HepG2 (cell line): ENCODE measurements around the gene NUDT3. TPM values are rescaled to one million over a fixed set of nuclear protein-coding genes. Genes with fewer than 3 reads are reported as not detected.

Experiments
- CENPT ChIP-seq: sonication (generic); formaldehyde crosslinking; IDR thresholded peaks from 2 replicates; pipeline ENCODE4 v1.8.0; 2022; ENCODE audit warnings: low read depth, mild to moderate bottlenecking, moderate library complexity, missing genetic modification reagents
- ELF3 ChIP-seq: IDR thresholded peaks from 2 replicates; pipeline ENCODE4 v1.6.1; 2016; ENCODE audit warnings: missing genetic modification reagents, missing compliant biosample characterization
- FOSL2 ChIP-seq: sonication (generic); formaldehyde crosslinking; IDR thresholded peaks from 2 replicates; pipeline ENCODE4 v1.4.0; 2020; ENCODE audit warnings: missing genetic modification reagents
- GATAD1 ChIP-seq: IDR thresholded peaks from 2 replicates; pipeline ENCODE4 v1.6.1; 2016; ENCODE audit warnings: missing genetic modification reagents, missing compliant biosample characterization
- HNF4A ChIP-seq: sonication (generic); formaldehyde crosslinking; IDR thresholded peaks from 2 replicates; pipeline ENCODE4 v1.4.0; 2020; ENCODE audit warnings: missing genetic modification reagents
- JUN ChIP-seq: sonication (generic); formaldehyde crosslinking; IDR thresholded peaks from 2 replicates; pipeline ENCODE4 v1.4.0; 2020; ENCODE audit warnings: mild to moderate bottlenecking, missing genetic modification reagents
- MED1 ChIP-seq: sonication (generic); formaldehyde crosslinking; IDR thresholded peaks from 2 replicates; pipeline ENCODE4 v1.4.0; 2020; ENCODE audit warnings: missing genetic modification reagents
- NAIF1 ChIP-seq: sonication (generic); formaldehyde crosslinking; IDR thresholded peaks from 2 replicates; pipeline ENCODE4 v1.5.0; 2020; ENCODE audit warnings: mild to moderate bottlenecking, missing genetic modification reagents, borderline replicate concordance
- NR2F1 ChIP-seq, 2 experiments: fragments of 450-650 bp in 1 of 2; formaldehyde crosslinking in 1 of 2; IDR thresholded peaks; 2 replicates each; pipeline versions ENCODE4 v1.5.0 to v1.6.1; 2016 to 2020; ENCODE audit warnings: mild to moderate bottlenecking in 1 of 2, missing compliant biosample characterization in 1 of 2, missing genetic modification reagents in 1 of 2, moderate library complexity in 1 of 2
- SALL2 ChIP-seq: sonication (generic); formaldehyde crosslinking; IDR thresholded peaks from 2 replicates; pipeline ENCODE4 v1.8.1; 2023; ENCODE audit warnings: mild to moderate bottlenecking, missing genetic modification reagents, inconsistent platforms
- ZBTB1 ChIP-seq: sonication (generic); formaldehyde crosslinking; IDR thresholded peaks from 2 replicates; pipeline ENCODE4 v1.4.0; 2020; ENCODE audit warnings: missing genetic modification reagents, borderline replicate concordance
- ZBTB20 ChIP-seq: sonication (generic); formaldehyde crosslinking; IDR thresholded peaks from 2 replicates; pipeline ENCODE4 v1.8.1; 2023; ENCODE audit warnings: missing genetic modification reagents, low read depth, mild to moderate bottlenecking, borderline replicate concordance
- ZFP62 ChIP-seq: sonication (generic); formaldehyde crosslinking; IDR thresholded peaks from 2 replicates; pipeline ENCODE4 v1.4.0; 2020; ENCODE audit warnings: missing genetic modification reagents
- ZMYM4 ChIP-seq: sonication (generic); formaldehyde crosslinking; IDR thresholded peaks from 2 replicates; pipeline ENCODE4 v1.8.1; 2023; ENCODE audit warnings: mild to moderate bottlenecking, missing genetic modification reagents
- ZNF143 ChIP-seq: sonication (generic); formaldehyde crosslinking; IDR thresholded peaks from 2 replicates; pipeline ENCODE4 v1.4.0; 2020; ENCODE audit warnings: missing genetic modification reagents
- ZNF224 ChIP-seq: sonication (generic); formaldehyde crosslinking; IDR thresholded peaks from 2 replicates; pipeline ENCODE4 v1.5.0; 2020; ENCODE audit warnings: mild to moderate bottlenecking, missing genetic modification reagents
- ZNF770 ChIP-seq: sonication (generic); formaldehyde crosslinking; IDR thresholded peaks from 2 replicates; pipeline ENCODE4 v1.5.0; 2020; ENCODE audit warnings: mild to moderate bottlenecking, missing genetic modification reagents
- ZNF782 ChIP-seq: sonication (generic); formaldehyde crosslinking; IDR thresholded peaks from 2 replicates; pipeline ENCODE4 v1.4.0; 2020; ENCODE audit warnings: missing genetic modification reagents, mild to moderate bottlenecking, borderline replicate concordance
- ZNF800 ChIP-seq: sonication (generic); formaldehyde crosslinking; IDR thresholded peaks from 2 replicates; pipeline ENCODE4 v1.4.0; 2020; ENCODE audit warnings: missing genetic modification reagents
- polyA plus RNA-seq, 8 experiments: library from polyadenylated mRNA; depleted of rRNA in 3 of 8; stranded (reverse) in 7 of 8; unstranded in 1 of 8; fragments of >200 nt; fragmentation: Illumina TruSeq in 4 of 8; extraction: Trizol in 4 of 8; gene quantifications; 2 replicates each; pipeline versions ENCODE4 v1.2.1 to v1.2.3, GENCODE V29; 2011 to 2016; ENCODE audit warnings: low read depth in 4 of 8, missing spikeins in 1 of 8, mixed read lengths in 1 of 8; ENCODE audit not compliant: insufficient read depth in 1 of 8
- total RNA-seq, 5 experiments: library from RNA; depleted of rRNA; stranded (reverse); fragments of >200 nt; fragmentation: Illumina TruSeq; extraction: Trizol; gene quantifications; 2 replicates each; pipeline ENCODE4 v1.2.3, GENCODE V29; 2016; ENCODE audit warnings: low read depth in 1 of 5
- TF ChIP-seq, protein P1 (sequence below): sonication (generic); formaldehyde crosslinking; IDR thresholded peaks from 2 replicates; pipeline ENCODE4 v1.5.0; 2020; ENCODE audit warnings: missing genetic modification reagents
- TF ChIP-seq, protein P2 (sequence below), 2 experiments: IDR thresholded peaks; 2 replicates each; pipeline ENCODE4 v1.6.1; 2011 to 2012; ENCODE audit warnings: low read length in 2 of 2, borderline replicate concordance in 1 of 2, low read depth in 1 of 2, mild to moderate bottlenecking in 1 of 2, moderate library complexity in 1 of 2

NUDT3 gene
- total and polyA plus RNA-seq, 2 of the 13 experiments (the other 11 are each of a cell fraction or from before 2014, with no cell fraction given) = 20.2 to 20.6 TPM

GRCh38 chr6:34276881-34277762, 115.3 kb downstream of the NUDT3 start (continued):
- TF ChIP-seq ZBTB1 (CRISPR knock-in tag) (no peak), JUN (CRISPR knock-in tag) (no peak), ZNF782 (CRISPR knock-in tag) (no peak), NR2F1 (CRISPR knock-in tag; IDR thresholded peaks at IDR 0.05) (peak; percentile 75 to 85), ZNF800 (CRISPR knock-in tag) (no peak), HNF4A (CRISPR knock-in tag) (peak; percentile 88), ZNF143 (CRISPR knock-in tag) (no peak), ZMYM4 (CRISPR knock-in tag) (peak; percentile 78), ZNF770 (no peak), NAIF1 (peak; percentile 59; the same call in 1 of the 2 replicates), ZNF224 (CRISPR knock-in tag) (no peak), FOSL2 (CRISPR knock-in tag) (no peak), ELF3 (CRISPR knock-in tag) (peak; percentile 46; the same call in 1 of the 2 replicates), CENPT (CRISPR knock-in tag) (no peak), GATAD1 (0 out of 2 replicates have a peak, but pooled peaks have one; percentile 36), ZFP62 (CRISPR knock-in tag) (no peak), ZBTB20 (CRISPR knock-in tag) (no peak), MED1 (CRISPR knock-in tag) (peak; percentile 78; the same call in 1 of the 2 replicates), SALL2 (CRISPR knock-in tag) (0 out of 2 replicates have a peak, but pooled peaks have one; percentile 30)
- TF ChIP-seq, protein P1, sequence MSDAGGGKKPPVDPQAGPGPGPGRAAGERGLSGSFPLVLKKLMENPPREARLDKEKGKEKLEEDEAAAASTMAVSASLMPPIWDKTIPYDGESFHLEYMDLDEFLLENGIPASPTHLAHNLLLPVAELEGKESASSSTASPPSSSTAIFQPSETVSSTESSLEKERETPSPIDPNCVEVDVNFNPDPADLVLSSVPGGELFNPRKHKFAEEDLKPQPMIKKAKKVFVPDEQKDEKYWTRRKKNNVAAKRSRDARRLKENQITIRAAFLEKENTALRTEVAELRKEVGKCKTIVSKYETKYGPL = no peak
- TF ChIP-seq, protein P2, sequence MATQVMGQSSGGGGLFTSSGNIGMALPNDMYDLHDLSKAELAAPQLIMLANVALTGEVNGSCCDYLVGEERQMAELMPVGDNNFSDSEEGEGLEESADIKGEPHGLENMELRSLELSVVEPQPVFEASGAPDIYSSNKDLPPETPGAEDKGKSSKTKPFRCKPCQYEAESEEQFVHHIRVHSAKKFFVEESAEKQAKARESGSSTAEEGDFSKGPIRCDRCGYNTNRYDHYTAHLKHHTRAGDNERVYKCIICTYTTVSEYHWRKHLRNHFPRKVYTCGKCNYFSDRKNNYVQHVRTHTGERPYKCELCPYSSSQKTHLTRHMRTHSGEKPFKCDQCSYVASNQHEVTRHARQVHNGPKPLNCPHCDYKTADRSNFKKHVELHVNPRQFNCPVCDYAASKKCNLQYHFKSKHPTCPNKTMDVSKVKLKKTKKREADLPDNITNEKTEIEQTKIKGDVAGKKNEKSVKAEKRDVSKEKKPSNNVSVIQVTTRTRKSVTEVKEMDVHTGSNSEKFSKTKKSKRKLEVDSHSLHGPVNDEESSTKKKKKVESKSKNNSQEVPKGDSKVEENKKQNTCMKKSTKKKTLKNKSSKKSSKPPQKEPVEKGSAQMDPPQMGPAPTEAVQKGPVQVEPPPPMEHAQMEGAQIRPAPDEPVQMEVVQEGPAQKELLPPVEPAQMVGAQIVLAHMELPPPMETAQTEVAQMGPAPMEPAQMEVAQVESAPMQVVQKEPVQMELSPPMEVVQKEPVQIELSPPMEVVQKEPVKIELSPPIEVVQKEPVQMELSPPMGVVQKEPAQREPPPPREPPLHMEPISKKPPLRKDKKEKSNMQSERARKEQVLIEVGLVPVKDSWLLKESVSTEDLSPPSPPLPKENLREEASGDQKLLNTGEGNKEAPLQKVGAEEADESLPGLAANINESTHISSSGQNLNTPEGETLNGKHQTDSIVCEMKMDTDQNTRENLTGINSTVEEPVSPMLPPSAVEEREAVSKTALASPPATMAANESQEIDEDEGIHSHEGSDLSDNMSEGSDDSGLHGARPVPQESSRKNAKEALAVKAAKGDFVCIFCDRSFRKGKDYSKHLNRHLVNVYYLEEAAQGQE (IDR thresholded peaks at IDR 0.05; ENCODE audit: borderline replicate concordance in 1 of 2, low read depth in 1 of 2, low read length in 2 of 2) = no peak
